GM13977 (cell line): ENCODE data around the gene CNR2.

Experiments
- DNase-seq: peaks from one replicate; pipeline ENCODE4 v3.0.0; 2012; ENCODE audit warnings: low spot score
- in situ Hi-C: fragments of 300-500 bp; cut with MboI; formaldehyde crosslinking; loops from one replicate; pipeline ENCODE4 v1.12.0; 2022; ENCODE audit warnings: low sequenced_read_pairs, low pct_unique_long_range_greater_than_20kb, mixed read lengths, inconsistent platforms; ENCODE audit not compliant: unreplicated experiment
- TF ChIP-seq, protein P1 (sequence below): IDR thresholded peaks from 2 replicates; pipeline ENCODE4 v1.5.1; 2012; ENCODE audit warnings: mild to moderate bottlenecking, control low read depth; ENCODE audit not compliant: insufficient read depth; ENCODE audit errors: extremely low read depth, missing control alignments

Gene CNR2

DNA sequence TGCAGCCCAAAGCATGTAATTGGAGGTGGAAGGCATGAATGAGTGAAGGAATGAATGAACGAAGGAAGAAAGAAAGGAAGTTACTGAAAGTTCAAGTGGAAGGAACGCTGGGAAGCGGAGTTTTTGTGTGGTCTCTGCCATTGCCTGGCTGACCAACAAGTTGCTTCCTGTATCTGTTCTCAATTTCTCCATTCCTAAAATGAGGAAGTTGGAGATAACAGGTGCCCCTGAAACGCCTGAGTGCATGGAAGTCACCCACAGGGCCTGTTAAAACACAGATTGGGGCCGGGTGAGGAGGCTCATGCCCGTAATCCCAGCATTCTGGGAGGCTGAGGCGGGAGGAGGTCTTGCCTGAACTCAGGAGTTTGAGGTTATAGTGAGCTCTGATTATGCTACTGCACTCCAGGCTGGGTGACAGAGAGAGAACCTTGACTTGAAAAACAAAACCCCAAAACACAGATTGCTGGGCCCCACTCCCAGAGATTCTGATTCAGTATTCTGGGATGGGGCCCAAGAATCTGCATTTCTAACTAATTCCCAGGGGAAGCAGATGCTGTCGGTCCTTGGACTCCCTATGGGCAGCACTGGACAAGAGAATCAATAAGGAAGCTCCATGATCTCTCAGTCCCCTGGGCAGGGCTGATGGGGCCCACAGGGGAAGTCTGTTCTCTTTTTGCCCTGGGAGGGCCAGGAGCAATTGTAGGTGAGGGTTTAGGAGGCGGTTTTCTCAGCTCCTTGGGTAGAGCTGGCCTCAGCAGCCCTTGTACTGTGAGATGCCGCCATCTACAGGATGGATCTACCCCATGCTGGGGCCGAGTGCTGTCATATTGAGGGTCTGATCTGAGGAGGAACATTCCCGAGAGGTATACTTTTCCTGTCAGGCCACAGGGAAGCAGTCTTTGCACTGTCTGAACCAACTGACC, 3.3 kb upstream of the CNR2 start:
- peak; percentile 82 for DNase-seq
- in situ Hi-C loops, result loop anchor here (5.0 kb wide), 1 partner anchor 109 kb away; no protein-coding TSS in a partner anchor
- TF ChIP-seq, protein P1, sequence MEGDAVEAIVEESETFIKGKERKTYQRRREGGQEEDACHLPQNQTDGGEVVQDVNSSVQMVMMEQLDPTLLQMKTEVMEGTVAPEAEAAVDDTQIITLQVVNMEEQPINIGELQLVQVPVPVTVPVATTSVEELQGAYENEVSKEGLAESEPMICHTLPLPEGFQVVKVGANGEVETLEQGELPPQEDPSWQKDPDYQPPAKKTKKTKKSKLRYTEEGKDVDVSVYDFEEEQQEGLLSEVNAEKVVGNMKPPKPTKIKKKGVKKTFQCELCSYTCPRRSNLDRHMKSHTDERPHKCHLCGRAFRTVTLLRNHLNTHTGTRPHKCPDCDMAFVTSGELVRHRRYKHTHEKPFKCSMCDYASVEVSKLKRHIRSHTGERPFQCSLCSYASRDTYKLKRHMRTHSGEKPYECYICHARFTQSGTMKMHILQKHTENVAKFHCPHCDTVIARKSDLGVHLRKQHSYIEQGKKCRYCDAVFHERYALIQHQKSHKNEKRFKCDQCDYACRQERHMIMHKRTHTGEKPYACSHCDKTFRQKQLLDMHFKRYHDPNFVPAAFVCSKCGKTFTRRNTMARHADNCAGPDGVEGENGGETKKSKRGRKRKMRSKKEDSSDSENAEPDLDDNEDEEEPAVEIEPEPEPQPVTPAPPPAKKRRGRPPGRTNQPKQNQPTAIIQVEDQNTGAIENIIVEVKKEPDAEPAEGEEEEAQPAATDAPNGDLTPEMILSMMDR, result peak; percentile 88

DNA sequence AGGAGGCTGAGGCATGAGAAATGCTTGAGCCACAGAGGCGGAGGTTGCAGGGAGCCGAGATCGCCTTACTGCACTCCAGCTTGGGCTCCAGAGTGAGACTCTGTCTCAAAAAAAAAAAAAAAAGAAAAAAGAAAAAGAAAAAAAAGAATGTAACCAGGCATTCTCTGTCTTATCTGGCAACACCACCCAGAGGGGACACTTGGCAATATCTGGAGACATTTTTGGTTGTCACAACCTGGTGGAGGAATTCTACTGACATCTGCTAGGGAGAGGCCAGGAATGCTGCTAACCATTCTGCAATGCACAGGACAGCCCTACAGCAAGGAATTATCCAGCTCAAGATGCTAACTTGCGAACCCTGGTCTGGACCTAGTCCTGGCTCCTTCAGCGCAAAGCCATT, 2.3 kb upstream of the CNR2 start:
- DNase-seq, result no peak
- TF ChIP-seq, protein P1, result no peak
- in situ Hi-C loops, result loop anchor here (5.0 kb wide), 1 partner anchor 108 kb away; no protein-coding TSS in a partner anchor

DNA sequence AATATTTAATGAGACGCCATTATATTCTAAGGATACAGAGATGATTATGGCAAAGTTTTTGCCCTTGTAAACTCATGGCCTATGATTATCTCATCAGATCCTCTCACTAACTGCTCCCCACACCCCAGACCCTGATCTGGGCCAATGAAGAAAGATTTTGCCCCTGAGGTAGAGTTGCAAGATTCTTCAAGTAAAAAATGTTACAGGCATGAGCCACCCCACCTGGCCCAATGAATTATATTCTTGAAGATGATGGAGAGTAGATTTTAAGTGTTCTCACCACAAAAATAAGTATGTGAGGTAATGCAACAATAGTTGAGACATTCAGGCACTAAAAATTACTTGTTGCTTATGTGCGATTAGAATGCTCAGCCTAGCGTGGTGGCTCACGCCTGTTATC, 1.8 kb upstream of the CNR2 start:
- TF ChIP-seq, protein P1, result no peak
- DNase-seq, result no peak
- in situ Hi-C loops, result loop anchor here (5.0 kb wide), 1 partner anchor 108 kb away; no protein-coding TSS in a partner anchor

DNA sequence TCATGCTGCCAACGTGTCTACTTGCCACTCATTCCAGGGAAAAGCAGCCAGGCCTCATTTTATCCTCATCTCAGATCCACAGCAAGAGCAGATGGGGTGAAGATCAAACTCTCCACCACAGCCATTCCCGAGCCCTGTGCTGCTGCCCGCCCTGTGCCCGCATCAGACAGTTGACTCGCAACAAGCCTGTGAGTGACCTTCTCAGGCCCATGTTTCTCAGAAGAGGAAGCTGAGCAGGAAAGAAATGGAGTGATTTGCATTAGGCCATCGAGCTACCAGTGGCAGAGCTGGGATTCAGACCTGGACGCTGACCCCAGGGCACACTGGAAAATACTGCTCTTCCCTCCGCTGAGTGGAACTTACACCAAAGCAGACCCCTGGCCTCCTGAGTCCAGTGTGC, 1.2 kb downstream of the CNR2 start:
- DNase-seq, result no peak
- in situ Hi-C loops, result no loop called here
- TF ChIP-seq, protein P1, result no peak

DNA sequence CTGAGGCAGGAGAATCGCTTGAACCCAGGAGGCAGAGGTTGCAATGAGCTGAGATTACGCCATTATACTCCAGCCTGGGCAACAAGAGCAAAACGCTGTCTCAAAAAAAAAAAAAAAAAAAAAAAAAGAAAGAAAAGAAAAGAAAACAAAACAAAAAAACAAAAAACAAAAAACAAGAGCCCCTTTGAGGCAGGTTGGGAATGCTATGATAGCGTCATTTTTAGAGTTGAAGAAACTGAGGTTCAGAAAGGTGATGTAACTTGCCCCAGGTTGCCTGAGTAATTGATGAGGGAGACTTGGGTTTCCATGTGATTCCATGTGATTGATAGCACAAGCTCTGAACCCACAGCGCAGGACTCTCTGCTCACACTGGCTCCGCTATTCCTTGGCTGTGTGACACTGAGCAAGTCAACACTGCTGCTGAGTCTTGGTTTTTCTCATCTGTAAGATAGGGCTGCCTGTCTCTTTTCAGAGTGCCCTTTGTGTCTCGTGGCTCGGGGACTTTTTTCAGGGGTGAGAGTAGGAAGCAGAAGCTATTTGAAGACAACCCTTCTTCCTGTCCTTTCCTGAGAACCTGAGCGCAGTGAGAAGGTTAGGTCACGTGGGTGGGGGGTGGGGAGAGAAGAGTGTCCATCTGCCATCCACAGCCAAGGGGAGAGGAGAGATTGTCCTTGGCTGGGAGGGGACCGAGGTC, 2.5 kb downstream of the CNR2 start:
- in situ Hi-C loops, result no loop called here
- TF ChIP-seq, protein P1, result no peak
- DNase-seq, result peak; percentile 30

DNA sequence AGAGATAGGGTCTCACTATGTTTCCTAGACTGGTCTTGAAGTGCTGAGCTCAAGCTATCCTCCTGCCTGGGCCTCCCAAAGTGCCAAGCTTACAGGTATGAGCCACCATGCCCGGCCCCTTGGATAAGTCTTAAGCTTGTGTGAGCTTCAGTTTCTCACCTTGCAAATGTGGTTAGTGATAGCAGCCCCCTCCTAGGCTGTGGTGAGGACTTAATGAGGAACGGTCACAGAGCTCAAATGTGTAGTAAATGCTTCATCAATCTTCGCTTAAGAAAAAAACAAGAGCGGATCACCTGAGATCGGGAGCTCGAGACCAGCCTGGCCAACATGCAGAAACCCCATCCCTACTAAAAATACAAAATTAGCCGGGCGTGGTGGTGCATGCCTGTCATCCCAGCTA, 3.0 kb downstream of the CNR2 start:
- in situ Hi-C loops, result no loop called here
- DNase-seq, result no peak
- TF ChIP-seq, protein P1, result no peak
